Gastroesophageal sphincter (tissue), 3 donors: ENCODE data around the gene TNFAIP3.

Experiments used
- CTCF ChIP-seq, 4 experiments: fragments of 200-600 bp in 2 of 4; fragments of 450-650 bp in 2 of 4; sonication (generic) in 1 of 4; IDR thresholded peaks; one replicate each; pipeline ENCODE4 v1.5.1; 2017 to 2019; ENCODE audit warnings: antibody characterized with exemption in 4 of 4, mild to moderate bottlenecking in 2 of 4, moderate library complexity in 2 of 4
- EP300 ChIP-seq: sonication (generic); formaldehyde crosslinking; IDR thresholded peaks from one replicate; pipeline ENCODE4 v1.6.1; 2017; ENCODE audit warnings: antibody characterized with exemption, mild to moderate bottlenecking
- POLR2A ChIP-seq, 2 donors: fragments of 450-650 bp; IDR thresholded peaks; one replicate each; pipeline ENCODE4 v1.6.1; 2017; ENCODE audit warnings: antibody characterized with exemption in 2 of 2, mild to moderate bottlenecking in 2 of 2, moderate library complexity in 1 of 2
- POLR2AphosphoS5 ChIP-seq: sonication (generic); formaldehyde crosslinking; IDR thresholded peaks from one replicate; pipeline ENCODE4 v1.6.1; 2017; ENCODE audit warnings: antibody characterized with exemption

GRCh38 chr6:137870744-137871247 is 3.7 kb downstream of the TNFAIP3 start:
- TF ChIP-seq CTCF (IDR thresholded peaks at IDR 0.05) (peak in 3 of 4 experiments; percentile 10 to 37 (median 16)), POLR2AphosphoS5 (no peak), POLR2A (IDR thresholded peaks at IDR 0.05) (no peak), EP300 (no peak)
